Caco-2 (cell line): ENCODE results near the gene BSPRY. TPM values are rescaled to one million over a fixed set of nuclear protein-coding genes. Genes with fewer than 3 reads are reported as not detected.

Source experiments
- BruUV-seq: library from RNA; stranded (reverse); fragments of 400-500 nt; replicated peaks from 2 replicates; lab custom pipeline; 2021; lab: Mats Ljungman, UMichigan
- CTCF ChIA-PET: fragments of 300-600 bp; sonication (Branson Sonifier 250); formaldehyde crosslinking; loops from one replicate; lab custom pipeline; 2022; ENCODE audit warnings: antibody characterized with exemption; lab: Charles Lee
- POLR2A ChIA-PET: fragments of 300-600 bp; sonication (Branson Sonifier 250); formaldehyde crosslinking; loops from one replicate; lab custom pipeline; 2022; ENCODE audit warnings: antibody characterized with exemption; lab: Charles Lee
- DNase-seq, 2 experiments: peaks; one replicate each; pipeline versions ENCODE4 v3.0.0 to v3.0.0-alpha.2; 2020 to 2022
- H3K27me3 ChIP-seq: replicated peaks from 2 replicates; pipeline ENCODE4 v1.6.0; 2011; ENCODE audit warnings: low read length; ENCODE audit not compliant: control insufficient read depth, insufficient read depth
- H3K36me3 ChIP-seq: 2 replicates; pipeline ENCODE4 v1.5.1; 2011; ENCODE audit warnings: low read length; ENCODE audit not compliant: control insufficient read depth, insufficient read depth
- H3K4me1 ChIP-seq: fragments of 250-450 bp; sonication (Bioruptor Pico); 2 replicates; pipeline ENCODE4 v1.5.1; 2020; ENCODE audit warnings: mild to moderate bottlenecking
- H3K4me3 ChIP-seq: 2 replicates; pipeline ENCODE4 v1.5.1; 2011; ENCODE audit warnings: low read depth, mild to moderate bottlenecking, control low read depth, low read length
- H3K9me3 ChIP-seq: fragments of 250-450 bp; sonication (Bioruptor Pico); 2 replicates; pipeline ENCODE4 v1.5.1; 2020; ENCODE audit warnings: mild to moderate bottlenecking, moderate library complexity
- H3K27ac Mint-ChIP-seq: one replicate; pipeline ENCODE4 v1.8.0; 2022; ENCODE audit warnings: mixed read lengths; ENCODE audit not compliant: unreplicated experiment
- H3K27me3 Mint-ChIP-seq: one replicate; pipeline ENCODE4 v1.8.0; 2022; ENCODE audit warnings: mixed read lengths; ENCODE audit not compliant: insufficient read depth, unreplicated experiment
- H3K36me3 Mint-ChIP-seq: one replicate; pipeline ENCODE4 v1.8.0; 2022; ENCODE audit warnings: mild to moderate bottlenecking, mixed read lengths; ENCODE audit not compliant: insufficient read depth, unreplicated experiment
- H3K4me1 Mint-ChIP-seq: one replicate; pipeline ENCODE4 v1.8.0; 2022; ENCODE audit warnings: low read depth, mixed read lengths; ENCODE audit not compliant: unreplicated experiment
- H3K4me3 Mint-ChIP-seq: one replicate; pipeline ENCODE4 v1.8.0; 2022; ENCODE audit warnings: mild to moderate bottlenecking, moderate library complexity, mixed read lengths; ENCODE audit not compliant: unreplicated experiment
- H3K9me3 Mint-ChIP-seq: one replicate; pipeline ENCODE4 v1.8.0; 2022; ENCODE audit warnings: mixed read lengths; ENCODE audit not compliant: unreplicated experiment
- intact Hi-C: fragments of 100-400 bp; cut with micrococcal nuclease; formaldehyde crosslinking; loops from one replicate; pipeline ENCODE4 v1.10.0; 2022; ENCODE audit not compliant: unreplicated experiment
- total RNA-seq: library from RNA; stranded (reverse); gene quantifications from 2 replicates; pipeline ENCODE4 v1.2.3, GENCODE V29; 2022
- TF ChIP-seq, protein P1 (sequence below), 2 experiments: fragments of 200-600 bp in 1 of 2; IDR thresholded peaks; 1 replicate in 1 of 2; 2 replicates in 1 of 2; pipeline versions ENCODE4 v1.5.1 to v1.8.0; 2011 to 2022; ENCODE audit warnings: antibody characterized with exemption in 1 of 2, control low read depth in 1 of 2, inconsistent platforms in 1 of 2, low read depth in 1 of 2, low read length in 1 of 2, mild to moderate bottlenecking in 1 of 2, moderate library complexity in 1 of 2; ENCODE audit not compliant: insufficient read depth in 1 of 2, severe bottlenecking in 1 of 2, unreplicated experiment in 1 of 2

Gene BSPRY
- total RNA-seq, 1 experiment from 2014 or later, result 14.7 TPM

DNA sequence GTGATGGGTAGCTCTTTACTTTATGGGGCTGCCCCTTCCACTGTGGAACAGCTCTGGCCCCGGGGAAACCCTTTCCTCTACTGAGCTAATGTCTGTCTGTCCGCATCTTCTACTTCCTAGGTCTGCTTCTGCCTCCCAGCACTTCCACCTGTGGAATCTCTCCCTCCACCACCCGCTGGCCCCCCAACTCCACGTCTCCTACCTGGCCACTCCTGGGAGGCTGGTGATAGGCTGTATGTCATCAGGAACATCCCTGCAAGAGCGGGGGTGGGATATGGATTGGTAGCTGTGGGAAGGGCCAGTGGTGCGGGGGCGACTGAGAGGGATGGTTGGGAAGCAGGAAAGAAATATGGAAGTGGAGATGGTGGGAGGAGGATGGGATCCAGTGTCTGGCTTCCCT, 42.6 kb downstream of the BSPRY start:
- H3K4me3 Mint-ChIP-seq, result no peak overlapping the region
- BruUV-seq, result no TSS peak
- peaks cover 58% of the 10 kb centered on the region for H3K36me3 Mint-ChIP-seq
- H3K27me3 ChIP-seq, result no peaks in the 10 kb centered on the region
- no peak overlapping the region for H3K4me3 ChIP-seq
- no peak for DNase-seq
- peaks cover 21% of the 10 kb centered on the region for H3K4me1 ChIP-seq
- CTCF ChIA-PET, result no interaction called here
- H3K36me3 ChIP-seq, result 0 out of 2 replicates have a peak, but pooled peaks cover 4% of the 10 kb centered on the region
- peaks cover 5% of the 10 kb centered on the region for H3K9me3 Mint-ChIP-seq
- POLR2A ChIA-PET, result no interaction called here
- H3K4me1 Mint-ChIP-seq, result peaks cover 28% of the 10 kb centered on the region
- H3K9me3 ChIP-seq, result no peaks in the 10 kb centered on the region
- TF ChIP-seq, protein P1, sequence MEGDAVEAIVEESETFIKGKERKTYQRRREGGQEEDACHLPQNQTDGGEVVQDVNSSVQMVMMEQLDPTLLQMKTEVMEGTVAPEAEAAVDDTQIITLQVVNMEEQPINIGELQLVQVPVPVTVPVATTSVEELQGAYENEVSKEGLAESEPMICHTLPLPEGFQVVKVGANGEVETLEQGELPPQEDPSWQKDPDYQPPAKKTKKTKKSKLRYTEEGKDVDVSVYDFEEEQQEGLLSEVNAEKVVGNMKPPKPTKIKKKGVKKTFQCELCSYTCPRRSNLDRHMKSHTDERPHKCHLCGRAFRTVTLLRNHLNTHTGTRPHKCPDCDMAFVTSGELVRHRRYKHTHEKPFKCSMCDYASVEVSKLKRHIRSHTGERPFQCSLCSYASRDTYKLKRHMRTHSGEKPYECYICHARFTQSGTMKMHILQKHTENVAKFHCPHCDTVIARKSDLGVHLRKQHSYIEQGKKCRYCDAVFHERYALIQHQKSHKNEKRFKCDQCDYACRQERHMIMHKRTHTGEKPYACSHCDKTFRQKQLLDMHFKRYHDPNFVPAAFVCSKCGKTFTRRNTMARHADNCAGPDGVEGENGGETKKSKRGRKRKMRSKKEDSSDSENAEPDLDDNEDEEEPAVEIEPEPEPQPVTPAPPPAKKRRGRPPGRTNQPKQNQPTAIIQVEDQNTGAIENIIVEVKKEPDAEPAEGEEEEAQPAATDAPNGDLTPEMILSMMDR (IDR thresholded peaks at IDR 0.05; ENCODE audit: insufficient read depth in 1 of 2, low read depth in 1 of 2, low read length in 1 of 2, severe bottlenecking in 1 of 2, unreplicated experiment in 1 of 2), result no peak
- intact Hi-C loops, result no loop called here
- H3K27me3 Mint-ChIP-seq, result no peaks in the 10 kb centered on the region
- no peak overlapping the region for H3K27ac Mint-ChIP-seq

GRCh38 chr9:113393281-113393680, 43.9 kb downstream of the BSPRY start:
- H3K36me3 ChIP-seq, result 0 out of 2 replicates have a peak, but pooled peaks cover 4% of the 10 kb centered on the region
- H3K27me3 Mint-ChIP-seq, result no peaks in the 10 kb centered on the region
- H3K4me1 Mint-ChIP-seq, result peaks cover 15% of the 10 kb centered on the region
- DNase-seq, result no peak
- intact Hi-C loops, result no loop called here
- H3K27ac Mint-ChIP-seq, result no peak overlapping the region
- no peaks in the 10 kb centered on the region for H3K9me3 ChIP-seq
- H3K4me1 ChIP-seq, result peaks cover 14% of the 10 kb centered on the region
- peaks cover 46% of the 10 kb centered on the region for H3K36me3 Mint-ChIP-seq
- no peaks in the 10 kb centered on the region for H3K27me3 ChIP-seq
- H3K4me3 ChIP-seq, result no peak overlapping the region
- H3K9me3 Mint-ChIP-seq, result no peaks in the 10 kb centered on the region
- TF ChIP-seq, protein P1 (IDR thresholded peaks at IDR 0.05; ENCODE audit: insufficient read depth in 1 of 2, low read depth in 1 of 2, low read length in 1 of 2, severe bottlenecking in 1 of 2, unreplicated experiment in 1 of 2), result no peak
- no peak overlapping the region for H3K4me3 Mint-ChIP-seq
- POLR2A ChIA-PET, result no interaction called here
- CTCF ChIA-PET, result interaction anchor here (0.7 kb wide), 1 partner anchor 32 kb away, joined by 4 read pairs; no protein-coding TSS in a partner anchor
- no TSS peak for BruUV-seq

DNA sequence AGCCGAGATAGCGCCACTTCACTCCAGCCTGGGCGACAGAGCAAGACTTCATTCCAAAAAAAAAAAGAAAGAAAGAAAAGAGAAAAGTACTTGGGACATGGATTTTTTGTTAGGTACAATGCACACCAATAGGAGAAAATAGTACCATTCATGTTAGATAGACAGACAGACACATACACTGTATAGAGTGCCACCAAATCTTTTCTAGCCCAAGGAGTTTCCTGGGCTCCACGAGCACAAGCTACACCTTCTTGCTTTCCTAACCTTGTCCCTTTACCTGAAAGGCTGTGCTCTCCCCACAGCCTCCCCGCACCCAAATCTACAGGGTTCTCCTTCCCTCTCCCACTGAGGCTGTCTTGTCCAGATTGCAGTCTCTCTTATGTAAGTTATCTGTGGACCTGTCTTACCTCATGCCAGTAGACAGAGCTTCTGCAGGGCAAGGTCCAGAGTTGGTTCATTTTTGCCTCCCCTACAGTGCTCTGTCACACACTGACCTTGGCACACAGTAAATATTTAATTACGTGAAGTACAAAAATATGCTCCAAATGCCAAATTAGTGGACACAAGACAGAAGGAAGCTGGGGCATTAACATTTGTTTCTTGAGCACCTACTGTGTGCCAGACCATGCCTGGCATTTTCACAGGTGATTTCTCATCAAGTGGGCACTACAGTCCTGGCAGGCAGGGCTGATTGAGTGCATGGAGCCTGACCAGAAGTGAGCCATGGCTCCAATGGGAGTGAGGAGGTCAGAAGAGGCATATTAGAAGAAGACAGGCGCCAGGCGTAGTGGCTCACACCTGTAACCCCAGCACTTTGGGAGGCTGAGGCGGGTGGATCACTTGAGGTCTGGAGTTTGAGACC, 45.9 kb downstream of the BSPRY start:
- DNase-seq, result no peak
- Mint-ChIP-seq H3K4me3 (no peak overlapping the region), H3K9me3 (no peaks in the 10 kb centered on the region), H3K4me1 (peaks cover 20% of the 10 kb centered on the region), H3K36me3 (peaks cover 36% of the 10 kb centered on the region), H3K27ac (no peak overlapping the region), H3K27me3 (no peaks in the 10 kb centered on the region)
- H3K9me3 ChIP-seq, result no peaks in the 10 kb centered on the region
- no TSS peak for BruUV-seq
- H3K36me3 ChIP-seq, result 0 out of 2 replicates have a peak, but pooled peaks cover 2% of the 10 kb centered on the region
- TF ChIP-seq, protein P1 (IDR thresholded peaks at IDR 0.05; ENCODE audit: insufficient read depth in 1 of 2, low read depth in 1 of 2, low read length in 1 of 2, severe bottlenecking in 1 of 2, unreplicated experiment in 1 of 2), result no peak
- ChIA-PET POLR2A (no interaction called here), CTCF (no interaction called here)
- H3K27me3 ChIP-seq, result no peaks in the 10 kb centered on the region
- peaks cover 26% of the 10 kb centered on the region for H3K4me1 ChIP-seq
- intact Hi-C loops, result no loop called here
- H3K4me3 ChIP-seq, result no peak overlapping the region
